NCI-H446 treated with DMSO at 0.1 percent for 48 hours (cell line): ENCODE measurements around the gene ATG101.

Experiments used
- DNase-seq: peaks from one replicate; lab custom pipeline; 2025; lab: John Stamatoyannopoulos, UW

The ATG101 gene

GRCh38 chr12:52042706-52043385 lies 26.9 kb upstream of the ATG101 start:
- DNase-seq, result no peak

GRCh38 chr12:52043386-52044212 lies 26.2 kb upstream of the ATG101 start:
- DNase-seq, result no peak

DNA sequence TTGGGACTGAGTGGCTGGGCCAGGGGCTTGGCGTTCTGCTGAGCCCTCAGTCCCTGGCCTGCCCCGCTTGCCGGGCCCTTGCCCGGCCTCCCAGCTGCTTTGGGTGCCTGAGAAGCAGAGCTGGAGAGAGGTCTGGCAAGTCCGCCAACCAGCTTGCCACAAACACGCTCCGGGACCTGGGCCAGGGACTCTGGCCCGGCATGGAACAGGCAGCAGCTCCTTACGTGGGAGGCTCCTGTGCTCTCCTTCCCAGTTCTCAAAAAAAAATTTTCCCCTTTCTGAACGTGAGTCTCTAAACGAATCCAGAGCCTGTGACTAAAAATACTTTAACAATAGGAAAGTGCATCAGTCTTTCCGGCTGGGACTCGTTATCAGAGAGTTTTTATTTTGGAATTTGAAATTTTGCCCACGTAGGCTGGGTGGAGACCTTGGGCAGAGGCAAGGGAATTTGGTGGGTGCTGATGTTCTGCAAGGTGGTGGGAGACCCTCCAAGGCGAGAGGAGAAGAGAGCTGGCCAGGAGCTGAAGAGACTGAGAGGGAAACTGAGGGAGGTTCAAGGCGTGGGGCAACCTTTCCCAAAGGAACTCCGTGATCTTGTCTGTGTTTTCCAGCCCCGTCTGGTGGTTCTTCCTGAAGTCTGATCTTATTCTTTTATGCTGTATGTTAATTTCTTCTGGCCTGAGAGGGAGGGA lies 25.3 kb upstream of the ATG101 start:
- peak; percentile 65 for DNase-seq

- no peak for DNase-seq
Measured at GRCh38 chr12:52045794-52046199, 24.0 kb upstream of the ATG101 start.

GRCh38 chr12:52046859-52047258 lies 22.9 kb upstream of the ATG101 start:
- DNase-seq, result no peak

DNA sequence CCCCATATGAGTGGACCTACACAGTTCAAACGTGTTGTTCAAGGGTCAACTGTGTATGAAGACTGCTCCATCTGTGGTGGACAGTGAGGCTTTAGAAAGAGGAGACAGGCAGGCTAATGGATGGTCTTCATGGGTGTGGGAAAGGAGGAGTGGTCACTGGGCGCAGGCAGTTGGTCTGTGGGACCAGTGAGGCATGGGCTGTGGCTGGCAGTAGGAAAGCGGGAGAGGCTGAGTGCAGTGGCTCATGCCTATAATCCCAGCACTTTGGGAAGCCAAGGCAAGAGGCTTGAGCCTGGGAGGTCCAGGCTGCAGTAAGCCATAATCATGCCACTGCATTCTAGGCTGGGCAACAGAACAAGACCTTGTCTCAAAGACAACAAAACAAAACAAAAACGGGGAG lies 20.5 kb upstream of the ATG101 start:
- DNase-seq, result no peak

GRCh38 chr12:52049688-52050087 lies 20.1 kb upstream of the ATG101 start:
- DNase-seq, result no peak

DNA sequence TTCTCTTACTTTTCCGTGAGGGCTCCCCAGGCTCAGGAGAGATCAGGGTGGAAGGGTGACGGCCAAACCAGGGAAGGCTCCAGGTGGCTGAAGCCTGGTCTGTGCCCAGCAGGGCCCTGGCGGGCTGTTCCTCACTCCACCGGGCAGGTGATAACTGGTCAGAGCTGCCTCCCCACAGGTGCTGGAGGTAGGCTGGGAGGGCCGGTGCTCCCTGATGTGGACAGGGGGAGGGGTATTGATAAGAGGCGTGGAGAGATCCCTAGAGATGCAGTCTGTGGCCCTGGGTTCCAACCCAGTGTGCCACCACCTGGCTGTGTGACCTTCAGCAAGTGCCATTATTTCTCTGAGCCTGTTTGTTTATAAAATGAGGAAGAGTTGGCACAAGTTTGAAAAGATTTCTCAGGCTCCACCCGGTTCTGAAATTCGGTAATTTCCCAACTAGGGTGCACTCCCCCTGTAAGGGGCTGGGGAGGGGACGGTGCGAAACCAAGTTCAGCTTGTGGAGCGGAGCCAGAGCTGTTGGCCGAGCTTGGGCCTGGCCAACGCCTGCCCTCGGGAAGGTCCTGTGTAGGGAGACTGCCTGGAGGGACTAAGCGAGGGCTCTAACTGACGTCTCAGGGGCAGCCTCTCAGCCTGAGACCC lies 19.5 kb upstream of the ATG101 start:
- no peak for DNase-seq

- DNase-seq, result peak; percentile 71
Measured at GRCh38 chr12:52050758-52051541, 18.8 kb upstream of the ATG101 start, which contains the start of gene NR4A1. Gene NR4A1, plus strand, starts transcription at chr12:52051442. Its CDS starts 2,887 bp downstream, at chr12:52054329.

- no peak for DNase-seq
Measured at GRCh38 chr12:52052468-52053186, 17.2 kb upstream of the ATG101 start.

- DNase-seq, result no peak
Measured at GRCh38 chr12:52053536-52054209, 16.1 kb upstream of the ATG101 start.

GRCh38 chr12:52054231-52054832 lies 15.4 kb upstream of the ATG101 start:
- DNase-seq, result no peak

DNA sequence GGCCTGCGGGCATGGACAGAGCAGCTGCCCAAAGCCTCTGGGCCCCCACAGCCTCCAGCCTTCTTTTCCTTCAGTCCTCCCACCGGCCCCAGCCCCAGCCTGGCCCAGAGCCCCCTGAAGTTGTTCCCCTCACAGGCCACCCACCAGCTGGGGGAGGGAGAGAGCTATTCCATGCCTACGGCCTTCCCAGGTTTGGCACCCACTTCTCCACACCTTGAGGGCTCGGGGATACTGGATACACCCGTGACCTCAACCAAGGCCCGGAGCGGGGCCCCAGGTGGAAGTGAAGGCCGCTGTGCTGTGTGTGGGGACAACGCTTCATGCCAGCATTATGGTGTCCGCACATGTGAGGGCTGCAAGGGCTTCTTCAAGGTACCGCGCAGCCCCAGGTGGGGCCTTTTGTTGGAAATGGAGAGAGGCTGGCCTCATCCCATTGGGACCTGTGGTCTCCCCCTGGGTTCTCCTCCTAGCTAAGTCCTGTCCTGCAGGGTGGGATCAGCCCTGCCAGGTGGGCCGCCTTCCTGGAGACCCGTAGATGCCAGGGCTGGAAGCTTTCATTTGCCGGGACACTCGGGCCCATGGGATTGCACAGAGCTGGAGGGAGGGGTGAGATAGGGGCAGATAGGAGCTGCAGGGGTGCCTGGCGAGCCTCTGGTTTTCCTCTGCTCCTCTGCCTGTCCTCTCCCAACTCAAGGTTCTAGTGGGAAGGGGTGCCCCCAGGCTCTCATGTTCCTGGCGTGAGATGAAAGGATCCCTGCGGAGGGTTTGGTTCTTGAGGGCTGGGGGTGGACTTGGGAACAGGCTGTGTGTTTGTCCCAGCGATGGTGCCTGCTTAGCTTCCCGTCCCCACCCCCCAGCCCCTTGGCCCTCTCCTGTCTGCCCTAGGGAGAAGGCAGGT lies 14.7 kb upstream of the ATG101 start:
- no peak for DNase-seq

- DNase-seq, result no peak
Measured at GRCh38 chr12:52055731-52056711, 13.8 kb upstream of the ATG101 start.

DNA sequence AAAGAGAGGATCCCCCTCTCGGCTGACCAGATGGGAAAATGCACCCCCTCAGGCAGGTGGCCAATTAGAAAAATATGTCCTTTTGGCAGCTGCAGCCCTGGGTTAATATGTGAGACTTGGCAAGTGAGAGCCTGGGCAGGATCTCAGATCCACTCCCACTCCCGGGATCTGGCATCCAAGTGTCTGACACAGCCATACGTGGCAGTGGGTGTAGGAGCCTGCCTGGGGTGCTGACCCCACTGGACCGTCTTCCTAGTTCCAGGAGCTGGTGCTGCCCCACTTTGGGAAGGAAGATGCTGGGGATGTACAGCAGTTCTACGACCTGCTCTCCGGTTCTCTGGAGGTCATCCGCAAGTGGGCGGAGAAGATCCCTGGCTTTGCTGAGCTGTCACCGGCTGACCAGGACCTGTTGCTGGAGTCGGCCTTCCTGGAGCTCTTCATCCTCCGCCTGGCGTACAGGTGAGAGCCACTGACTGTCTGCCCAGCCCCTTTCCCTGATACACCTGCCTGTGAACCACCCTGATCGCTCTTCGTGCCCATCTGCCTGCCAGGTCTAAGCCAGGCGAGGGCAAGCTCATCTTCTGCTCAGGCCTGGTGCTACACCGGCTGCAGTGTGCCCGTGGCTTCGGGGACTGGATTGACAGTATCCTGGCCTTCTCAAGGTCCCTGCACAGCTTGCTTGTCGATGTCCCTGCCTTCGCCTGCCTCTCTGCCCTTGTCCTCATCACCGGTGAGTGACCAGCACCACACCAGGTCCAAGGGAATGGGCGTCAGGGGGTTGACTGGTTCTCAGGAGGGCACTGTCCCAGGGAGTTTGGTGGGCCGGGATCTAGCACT lies 12.8 kb upstream of the ATG101 start:
- DNase-seq, result no peak
